ENCODE measurements around the gene GALP. TPM values are rescaled to one million over a fixed set of nuclear protein-coding genes. Genes with fewer than 3 reads are reported as not detected.
A peak's percentile ranks its signal among the peaks of the same experiment; 100 is the strongest.
"Not testable (repeated sequence)": the region's sequence is repeated elsewhere in the genome, so short reads cannot be mapped to it uniquely, and the experiment has no call there.

GALP gene
- not detected in 2 replicates for total RNA-seq (2014; rRNA removed; shearing (Covaris generic))
- not detected in 2 replicates for polyA plus RNA-seq (2015; cell fraction: cytosol; rRNA removed)
- polyA plus RNA-seq (2015; cell fraction: nucleus; rRNA removed): not detected in 2 replicates

DNA sequence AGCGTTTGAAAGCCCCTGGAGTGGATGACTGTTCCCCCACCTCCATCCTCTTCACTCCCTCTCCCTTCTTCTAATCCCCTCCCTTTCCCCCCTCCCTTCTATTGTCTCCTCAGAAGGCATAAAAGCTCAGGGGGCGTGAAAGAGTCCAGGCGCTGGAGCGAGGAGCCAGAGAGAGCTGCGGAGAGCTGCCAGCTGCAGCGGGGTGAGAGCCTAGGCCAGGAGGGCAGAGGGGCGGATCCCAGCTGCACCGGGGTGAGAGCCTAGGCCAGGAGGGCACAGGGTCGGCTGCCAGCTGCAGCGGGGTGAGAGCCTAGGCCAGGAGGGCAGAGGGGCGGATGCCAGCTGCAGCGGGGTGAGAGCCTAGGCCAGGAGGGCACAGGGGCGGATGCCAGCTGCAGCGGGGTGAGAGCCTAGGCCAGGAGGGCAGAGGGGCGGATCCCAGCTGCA lies at the start of gene GALP:
TSS of gene GALP (plus strand) at position 148 of the 447 bp plus-strand sequence. CDS start 1,101 bp downstream, outside the sequence.
- not testable (repeated sequence) for DNase-seq (ENCODE audit: low read depth)

DNA sequence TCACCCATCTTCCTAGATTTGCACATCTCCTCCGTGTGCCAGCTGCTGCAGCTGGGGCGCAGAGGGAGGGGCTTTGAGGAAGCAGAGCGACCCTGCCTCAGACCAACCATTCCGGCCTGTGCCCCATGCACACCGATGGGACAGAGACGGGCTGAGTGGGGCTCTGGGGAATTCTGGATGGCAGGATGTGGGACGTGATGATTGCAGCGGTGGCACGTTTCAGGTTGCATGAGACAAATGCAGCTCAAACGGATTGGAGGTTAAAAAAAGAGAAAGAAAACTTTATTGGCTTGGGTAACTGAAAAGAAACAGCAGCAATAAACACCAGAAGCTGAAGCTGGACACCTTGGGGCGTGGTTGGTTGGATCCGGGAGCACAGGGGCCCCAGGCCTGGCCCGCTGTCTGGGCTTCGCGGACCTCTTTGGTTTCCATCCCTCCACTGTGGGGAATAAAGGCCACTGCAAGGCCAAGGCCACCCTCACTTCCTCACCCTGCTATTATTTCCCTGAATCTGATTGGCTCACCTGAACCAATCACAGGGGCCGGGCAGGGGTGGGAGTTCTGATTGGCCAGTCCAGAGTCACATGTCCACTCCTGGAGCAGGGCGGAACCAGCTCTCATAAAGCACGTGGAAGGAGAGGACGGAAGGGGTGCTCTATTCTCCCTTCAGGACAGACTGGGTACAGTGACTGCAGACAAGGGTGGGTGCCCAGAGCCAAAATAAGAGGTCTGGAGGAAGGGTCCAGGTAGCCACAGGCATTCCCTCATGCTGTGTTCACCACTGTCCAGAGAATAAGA lies 48.6 kb upstream of the GALP start:
- peak; percentile 22 for DNase-seq (ENCODE audit: low read depth)

DNA sequence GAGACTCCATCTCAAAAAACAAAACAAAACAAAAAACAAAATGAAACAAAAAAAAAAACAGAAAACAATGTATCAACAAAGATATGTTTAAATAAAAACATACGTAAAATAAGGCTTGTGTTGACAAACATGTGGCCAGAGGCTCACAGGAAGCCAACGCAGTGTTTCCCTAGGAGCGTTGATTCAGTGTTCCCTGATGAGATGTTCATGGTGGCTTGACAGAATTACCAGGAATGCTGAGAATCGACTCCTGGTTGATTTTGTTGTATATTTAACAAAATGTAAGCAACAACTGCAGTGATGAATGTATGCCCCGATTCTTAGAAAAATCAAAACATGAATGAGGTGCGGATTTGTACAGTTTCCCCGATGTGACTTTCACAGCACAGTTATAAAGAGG lies 45.8 kb upstream of the GALP start:
- DNase-seq (ENCODE audit: low read depth): no peak

DNA sequence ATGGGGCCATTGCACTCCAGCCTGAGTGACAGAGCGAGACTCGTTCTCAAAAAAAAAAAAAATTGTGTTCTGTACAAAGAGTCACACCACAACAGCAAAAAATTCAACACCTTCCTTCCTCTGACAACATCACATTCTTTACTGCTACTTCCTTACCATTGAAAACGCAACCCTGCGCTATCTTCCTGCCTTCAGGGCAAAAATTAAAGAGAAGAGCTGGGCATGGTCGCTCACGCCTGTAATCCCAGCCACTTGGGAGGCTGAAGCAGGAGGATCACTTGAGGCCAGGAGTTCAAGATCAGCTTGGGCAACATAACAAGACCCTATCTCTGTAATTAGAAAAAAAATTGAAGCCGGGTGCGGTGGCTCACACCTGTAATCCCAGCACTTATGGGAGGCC lies 44.2 kb upstream of the GALP start:
- DNase-seq (ENCODE audit: low read depth): no peak

DNA sequence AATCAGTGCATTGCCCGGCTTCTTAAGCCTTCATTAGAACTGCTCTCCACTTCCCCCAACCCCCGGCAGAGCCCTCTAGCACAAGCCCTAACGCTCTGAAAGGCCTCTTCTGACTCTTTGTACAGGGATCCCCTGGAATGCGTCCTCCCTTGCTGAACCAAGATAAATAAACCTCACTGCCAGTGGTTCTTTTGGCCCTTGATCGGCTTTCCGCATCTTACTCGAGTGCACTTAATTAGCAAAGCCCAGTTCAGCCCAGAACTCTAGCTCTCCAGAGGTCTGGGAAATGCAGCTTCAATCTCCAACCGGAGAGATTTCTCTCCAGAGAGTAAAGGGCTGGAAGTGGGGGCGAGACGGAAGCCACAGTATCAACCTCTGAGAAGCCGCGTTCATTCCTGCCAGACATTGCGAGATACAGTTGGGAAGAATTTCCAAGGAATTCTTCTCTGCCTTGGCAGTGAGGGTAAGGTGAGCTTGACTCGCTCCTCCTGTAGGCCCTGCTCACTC lies 43.4 kb upstream of the GALP start:
- DNase-seq (ENCODE audit: low read depth): no peak

DNA sequence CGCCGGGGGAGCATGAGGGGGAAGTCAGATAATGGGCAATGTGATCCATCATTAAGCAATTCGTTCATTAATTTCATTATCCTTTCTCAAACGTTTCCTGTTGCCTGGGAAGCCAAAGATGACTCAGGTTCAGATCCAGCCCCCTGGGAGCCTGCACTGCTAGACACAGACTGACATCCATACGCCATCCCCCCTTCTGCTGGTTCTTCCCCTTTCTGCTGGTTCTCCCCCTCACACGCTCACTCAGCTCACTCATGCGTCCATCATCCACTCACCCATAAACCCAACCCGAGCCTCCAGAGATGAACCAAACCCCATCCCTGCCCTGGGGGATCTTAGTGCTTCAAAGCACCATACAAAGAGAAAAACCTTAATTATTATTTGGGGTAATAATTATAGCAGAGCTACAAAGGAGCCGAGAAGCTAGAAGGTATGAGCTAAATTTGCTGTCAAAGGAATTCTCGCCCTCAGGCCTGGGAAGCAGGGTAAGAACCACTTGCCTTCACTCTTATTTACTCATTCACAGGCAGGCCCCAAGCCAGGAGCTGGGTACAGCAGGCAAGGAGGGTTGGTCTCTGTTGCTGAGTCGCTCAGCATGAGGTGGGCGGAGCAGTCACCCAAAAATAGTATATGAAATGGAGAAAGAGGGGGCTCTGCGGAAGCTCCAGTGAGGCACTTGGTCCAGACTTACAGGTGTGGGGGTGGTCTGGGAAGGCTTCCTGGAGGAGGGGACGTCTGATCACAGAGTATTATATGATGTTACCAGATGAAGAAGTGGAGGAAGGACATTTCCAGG lies 41.8 kb upstream of the GALP start:
- DNase-seq (ENCODE audit: low read depth): no peak

DNA sequence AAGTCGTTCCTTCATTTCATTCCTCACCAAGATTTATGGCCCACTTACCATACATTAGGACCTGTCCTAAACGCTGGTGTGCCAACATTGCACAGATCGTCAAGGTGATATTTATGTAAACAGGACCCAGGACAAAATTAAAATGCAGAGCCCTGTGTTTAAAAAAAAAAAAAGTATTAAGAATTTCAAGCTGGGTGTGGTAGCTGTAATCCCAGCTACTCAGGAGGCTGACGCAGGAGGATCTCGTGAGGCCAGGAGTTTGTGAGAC lies 41.2 kb upstream of the GALP start:
- no peak for DNase-seq (ENCODE audit: low read depth)

DNA sequence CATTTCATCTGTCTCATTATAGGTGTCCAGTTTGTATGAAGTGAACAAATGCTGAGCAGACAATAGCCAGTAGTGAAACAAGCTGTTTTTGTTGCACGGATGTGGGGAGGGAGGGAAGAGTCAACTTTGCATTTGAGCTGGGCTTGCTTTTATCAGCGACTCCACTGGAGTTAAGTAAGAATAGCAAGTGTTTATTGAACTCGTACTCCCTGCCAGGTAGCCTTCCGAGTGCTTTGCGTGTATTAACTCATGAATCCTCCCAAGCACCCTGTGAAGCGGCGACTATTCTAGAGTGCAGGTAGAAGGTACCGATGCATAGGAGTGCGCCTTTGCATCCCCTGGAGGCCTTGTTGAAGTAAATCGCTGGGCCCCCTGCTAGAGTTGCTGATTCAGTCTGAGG lies 39.4 kb upstream of the GALP start:
- no peak for DNase-seq (ENCODE audit: low read depth)

DNA sequence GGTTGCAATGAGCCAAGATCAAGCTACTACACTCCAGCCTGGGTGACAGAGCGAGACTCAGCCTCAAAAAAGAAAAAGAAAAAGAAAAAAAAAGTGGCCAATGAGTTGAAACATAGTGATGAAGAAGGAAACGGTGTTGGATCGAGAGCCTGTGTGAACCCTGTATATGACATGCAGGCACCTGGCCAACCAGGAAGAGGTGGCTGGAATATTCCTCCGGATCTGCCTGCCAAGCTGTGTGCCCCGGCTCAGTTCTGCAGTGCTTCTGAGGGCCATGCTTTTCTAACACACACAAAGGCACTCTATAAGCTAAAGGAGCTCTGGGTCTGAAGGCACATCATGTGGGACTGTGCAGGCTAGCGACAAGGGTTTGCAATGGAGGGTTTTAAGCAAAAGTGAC lies 38.4 kb upstream of the GALP start:
- no peak for DNase-seq (ENCODE audit: low read depth)

DNA sequence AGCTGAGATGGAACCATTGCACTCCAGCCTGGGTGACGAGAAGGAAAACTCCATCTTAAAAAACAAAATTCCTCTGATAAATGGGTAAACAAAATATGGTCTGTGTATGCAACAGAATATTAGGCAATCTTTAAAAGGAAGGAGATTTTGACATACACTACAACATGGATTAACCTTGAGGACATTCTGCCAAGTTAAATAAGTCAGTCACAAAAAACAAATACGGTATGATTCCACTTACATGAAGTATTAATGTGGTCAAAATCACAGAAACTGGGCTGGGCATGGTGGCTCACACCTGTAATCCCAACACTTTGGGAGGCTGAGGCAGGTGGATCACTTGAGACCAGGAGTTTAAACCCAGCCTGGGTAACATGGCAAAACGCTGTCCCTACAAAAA lies 37.7 kb upstream of the GALP start:
- no peak for DNase-seq (ENCODE audit: low read depth)

DNA sequence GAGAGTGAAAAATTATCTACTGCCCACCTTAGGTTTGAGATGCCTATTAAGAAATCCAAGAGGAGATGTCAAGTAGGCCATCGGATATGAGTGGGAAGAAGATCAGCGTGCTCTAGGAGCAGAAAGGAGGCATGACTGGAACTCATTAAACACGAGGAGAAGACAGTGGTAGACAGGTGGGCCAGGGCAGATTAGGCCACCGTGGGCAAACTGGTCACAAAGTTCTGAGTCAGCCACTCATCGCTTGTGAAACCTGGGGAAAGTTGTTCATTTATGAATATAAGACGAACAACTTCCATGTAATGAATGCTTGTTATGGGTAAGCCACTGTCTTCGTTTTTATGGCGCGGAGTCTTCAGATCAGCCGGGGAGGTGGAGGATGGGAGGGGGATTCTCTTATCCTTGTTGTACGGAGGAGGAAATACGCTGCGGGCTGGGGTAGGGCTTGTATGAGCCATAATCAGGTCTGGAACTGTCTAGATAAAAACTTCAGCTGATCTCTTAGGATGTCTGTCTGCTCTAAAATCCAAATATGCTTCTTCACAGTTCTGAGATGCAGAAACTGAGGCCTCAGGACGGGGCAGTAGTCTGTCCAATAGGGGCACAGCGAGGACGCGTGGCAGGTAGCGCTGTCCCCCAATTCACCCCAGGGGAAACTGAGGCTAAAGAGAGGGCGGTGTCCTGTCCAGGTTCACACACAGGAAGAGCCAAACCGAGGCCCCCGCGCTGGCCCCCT lies 35.8 kb upstream of the GALP start:
- DNase-seq (ENCODE audit: low read depth): no peak

DNA sequence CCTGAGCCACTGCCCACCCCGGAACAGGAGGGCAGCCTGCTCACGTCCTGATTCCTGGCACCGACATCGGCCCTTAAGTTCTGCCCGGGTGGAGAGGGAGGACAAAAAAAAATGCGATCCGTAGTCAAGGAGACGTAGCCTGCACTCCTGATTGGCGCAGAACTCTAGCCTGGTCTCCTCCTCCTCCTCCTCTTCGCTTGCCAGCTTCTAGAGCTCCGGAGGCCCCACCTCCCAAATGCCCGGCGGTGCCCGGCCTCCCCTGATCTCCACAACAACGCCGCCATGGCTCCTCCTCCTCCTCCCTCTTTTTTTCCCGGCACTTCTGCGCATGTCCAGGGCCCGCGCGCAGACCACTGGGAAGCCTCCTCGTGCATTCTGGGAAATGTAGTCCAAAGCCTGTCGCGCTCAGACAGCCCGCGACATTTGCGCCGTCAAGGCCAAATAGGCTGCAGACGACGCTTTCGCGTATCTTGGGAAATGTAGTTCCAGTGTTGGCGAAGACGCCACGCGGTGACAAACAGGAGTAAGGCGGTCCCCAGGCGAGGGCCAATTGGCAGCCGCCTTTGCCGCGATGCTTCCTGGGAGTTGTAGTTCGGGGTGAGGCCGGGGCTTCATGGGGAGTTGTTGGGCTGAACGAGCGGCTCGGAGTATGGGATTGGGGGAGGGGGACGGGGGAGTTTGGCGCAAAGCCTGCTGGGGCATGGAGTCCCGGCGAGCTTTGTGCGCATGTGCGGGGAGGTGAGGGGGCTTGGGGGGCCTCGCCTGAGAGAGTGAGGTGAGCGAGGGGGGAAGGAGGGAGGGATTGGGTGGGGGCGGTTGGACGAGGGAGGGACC lies 35.0 kb upstream of the GALP start, which contains the start of gene ZNF444:
TSS of gene ZNF444 (plus strand) at position 705 of the 834 bp plus-strand sequence. CDS start 5,625 bp downstream, outside the sequence.
- peak; percentile 99 for DNase-seq (ENCODE audit: low read depth)

DNA sequence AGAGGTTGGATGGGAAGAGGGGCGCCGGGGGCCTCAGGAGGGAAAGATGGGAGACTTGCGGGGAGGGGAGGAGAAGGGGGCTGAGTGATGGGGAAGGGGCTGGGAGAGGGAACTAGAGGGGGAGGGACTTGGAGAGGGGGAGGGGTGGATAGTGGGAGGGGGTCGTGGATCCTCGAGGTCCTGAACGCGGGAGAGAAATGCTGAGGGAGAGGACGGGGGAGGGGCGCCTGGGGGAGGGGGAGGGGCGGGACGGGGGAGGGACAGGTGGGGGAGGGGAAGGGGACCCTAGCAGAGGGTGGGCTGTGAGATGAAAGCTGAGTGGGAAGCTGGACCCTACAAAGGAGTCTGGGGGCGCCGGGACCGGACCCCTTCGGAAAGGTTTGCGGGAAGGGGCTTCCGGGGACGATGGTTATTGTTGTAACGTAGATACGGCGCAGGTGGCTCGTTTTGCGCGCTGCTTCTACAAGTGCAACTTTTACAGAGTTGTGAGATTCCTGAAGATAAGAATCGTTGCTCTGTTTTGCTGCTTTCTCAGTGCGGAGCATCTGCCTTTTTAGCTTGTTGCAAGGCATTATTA lies 34.3 kb upstream of the GALP start:
- DNase-seq (ENCODE audit: low read depth): no peak

DNA sequence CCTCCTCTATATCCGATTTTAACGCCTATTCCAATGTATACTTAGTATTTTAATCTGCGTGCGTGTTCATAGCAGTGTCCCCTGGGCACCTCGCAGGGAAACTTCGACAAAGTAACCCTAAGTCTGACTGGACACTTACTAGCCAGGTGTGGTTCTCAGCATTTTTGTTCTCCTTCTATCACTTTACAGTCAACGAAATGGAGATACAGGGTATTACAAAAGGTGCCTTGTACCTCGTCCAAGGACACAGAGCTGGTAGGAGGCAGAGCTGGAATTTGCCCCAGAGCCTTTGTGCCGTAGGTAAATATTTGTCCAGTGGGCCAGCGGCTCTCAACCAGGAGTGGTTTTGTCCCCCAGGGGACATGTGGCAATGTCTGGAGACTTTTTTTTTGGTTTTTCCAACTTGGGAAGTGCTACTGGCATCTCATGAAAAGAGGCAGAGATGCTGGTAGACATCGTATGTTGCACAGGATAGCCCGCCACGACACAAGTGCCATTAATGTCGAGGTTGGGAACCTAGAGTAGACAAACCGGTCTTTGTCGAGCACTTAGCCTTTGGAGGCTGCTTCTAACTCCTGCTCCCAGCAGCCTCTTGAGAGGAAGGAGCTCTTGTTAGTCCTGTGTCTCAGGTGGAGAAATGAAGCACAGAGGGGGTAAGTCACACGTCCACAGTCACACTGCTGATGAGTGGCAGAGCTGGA lies 33.6 kb upstream of the GALP start:
- DNase-seq (ENCODE audit: low read depth): no peak

DNA sequence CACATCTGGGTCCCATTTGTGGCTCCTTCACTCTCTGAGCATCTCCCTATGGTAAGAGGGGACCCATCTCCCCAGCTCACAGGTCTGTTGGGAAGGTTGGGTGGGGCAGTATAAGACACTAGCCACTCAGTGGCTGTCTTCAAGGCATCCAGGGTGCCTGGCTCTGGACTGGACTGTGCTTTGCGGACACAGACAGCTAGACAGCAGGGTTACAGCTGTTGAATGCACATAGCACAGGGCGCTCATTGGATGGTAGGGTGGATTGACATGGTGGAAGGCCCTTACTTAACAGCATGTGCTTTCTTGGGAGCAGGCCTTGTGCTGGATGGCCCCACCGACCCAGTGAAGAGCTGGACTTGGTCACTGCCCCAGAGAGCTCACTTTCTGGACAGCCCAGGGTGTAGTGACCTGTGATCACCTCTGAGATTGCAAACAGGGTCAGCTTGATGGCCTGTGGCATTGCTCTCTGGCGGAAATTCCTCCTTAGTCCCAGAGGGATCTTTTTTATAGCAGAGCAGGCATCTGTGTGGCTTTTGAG lies 32.8 kb upstream of the GALP start:
- DNase-seq (ENCODE audit: low read depth): no peak

DNA sequence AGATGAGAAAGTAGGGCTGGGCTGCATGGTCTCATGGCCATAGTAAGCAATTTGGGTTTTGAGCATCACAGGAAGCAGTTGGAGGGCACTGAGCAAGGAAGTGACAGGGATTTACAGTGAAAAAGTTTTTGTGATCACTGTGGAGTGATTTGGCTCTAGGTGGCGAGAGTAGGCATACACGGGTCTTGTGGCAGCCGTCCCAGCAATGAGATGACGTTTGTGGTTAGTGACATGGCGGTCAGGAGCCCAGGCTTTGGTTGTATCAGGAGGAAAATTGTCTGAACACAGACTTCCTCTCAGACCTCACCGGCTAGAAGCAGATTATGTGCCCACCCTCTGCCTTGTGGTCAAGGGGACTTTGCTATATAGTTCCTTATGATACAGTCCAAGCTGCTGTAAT lies 31.4 kb upstream of the GALP start:
- DNase-seq (ENCODE audit: low read depth): no peak

DNA sequence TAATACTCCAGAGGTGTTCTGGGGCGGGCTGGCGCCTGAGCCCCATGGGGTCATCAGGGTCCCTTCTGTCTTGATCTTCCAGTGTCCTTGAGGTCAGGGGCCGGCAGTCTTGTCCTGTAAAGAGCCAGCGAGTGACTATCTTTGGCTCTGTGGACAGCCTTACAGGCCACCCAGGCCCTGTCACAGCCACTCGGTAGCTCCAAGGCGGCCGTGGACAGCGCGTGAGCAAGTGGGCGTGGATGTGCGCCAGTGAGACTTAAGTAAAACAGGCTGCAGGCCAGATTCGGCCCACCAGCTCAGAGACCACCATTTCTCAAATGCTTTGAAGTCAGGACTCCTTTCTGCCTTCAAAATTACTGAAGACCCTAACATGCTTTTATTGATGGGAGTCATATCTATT lies 31.0 kb upstream of the GALP start:
- DNase-seq (ENCODE audit: low read depth): no peak

DNA sequence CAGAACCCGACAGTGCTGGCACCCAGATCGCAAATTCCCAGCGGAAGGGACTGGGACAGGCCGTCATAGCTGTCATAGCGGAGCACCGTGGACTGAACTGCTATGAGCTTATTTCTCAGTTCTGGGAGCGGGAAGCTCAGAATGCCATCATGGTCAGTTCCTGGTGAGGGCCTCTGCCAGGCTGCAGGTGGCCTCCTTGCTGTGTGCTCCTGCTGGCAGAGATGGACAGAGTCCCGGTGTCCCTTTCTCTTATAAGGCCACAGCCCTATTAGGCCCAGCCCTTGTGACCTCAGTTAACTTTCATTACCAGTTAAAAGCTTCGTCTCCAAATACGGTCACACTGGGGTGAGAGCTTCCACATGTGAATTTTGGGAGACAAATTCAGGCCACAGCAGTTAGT lies 30.1 kb upstream of the GALP start:
- no peak for DNase-seq (ENCODE audit: low read depth)

DNA sequence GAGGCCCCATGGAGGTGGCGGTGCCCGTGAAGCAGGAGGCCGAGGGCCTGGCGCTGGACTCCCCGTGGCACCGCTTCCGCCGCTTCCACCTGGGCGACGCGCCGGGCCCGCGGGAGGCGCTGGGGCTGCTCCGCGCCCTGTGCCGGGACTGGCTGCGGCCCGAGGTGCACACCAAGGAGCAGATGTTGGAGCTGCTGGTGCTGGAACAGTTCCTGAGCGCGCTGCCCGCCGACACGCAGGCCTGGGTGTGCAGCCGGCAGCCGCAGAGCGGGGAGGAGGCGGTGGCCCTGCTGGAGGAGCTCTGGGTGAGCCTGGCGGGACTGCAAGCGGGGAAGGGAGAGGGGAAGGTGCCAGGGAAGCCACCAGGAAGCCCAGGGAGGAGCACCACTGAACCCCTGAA lies 28.9 kb upstream of the GALP start:
- no peak for DNase-seq (ENCODE audit: low read depth)
